NCI-H510A (cell line): ENCODE results near the gene CACNA2D3.
"Not testable (repeated sequence)": the region's sequence is repeated elsewhere in the genome, so short reads cannot be mapped to it uniquely, and the experiment has no call there.

Experiments used
- DNase-seq: peaks from one replicate; lab custom pipeline; 2025; lab: John Stamatoyannopoulos, UW

The CACNA2D3 gene

DNA sequence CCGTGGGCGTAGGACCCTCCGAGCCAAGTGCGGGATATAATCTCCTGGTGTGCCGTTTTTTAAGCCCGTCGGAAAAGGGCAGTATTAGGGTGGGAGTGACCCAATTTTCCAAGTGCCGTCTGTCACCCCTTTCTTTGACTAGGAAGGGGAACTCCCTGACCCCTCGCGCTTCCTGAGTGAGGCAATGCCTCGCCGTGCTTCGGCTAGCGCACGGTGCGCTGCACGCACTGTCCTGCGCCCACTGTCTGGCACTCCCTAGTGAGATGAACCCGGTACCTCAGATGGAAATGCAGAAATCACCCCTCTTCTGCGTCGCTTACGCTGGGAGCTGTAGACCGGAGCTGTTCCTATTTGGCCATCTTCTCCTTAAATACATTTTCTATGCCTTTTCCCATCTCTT lies 342.2 kb downstream of the CACNA2D3 start:
- not testable (repeated sequence) for DNase-seq

DNA sequence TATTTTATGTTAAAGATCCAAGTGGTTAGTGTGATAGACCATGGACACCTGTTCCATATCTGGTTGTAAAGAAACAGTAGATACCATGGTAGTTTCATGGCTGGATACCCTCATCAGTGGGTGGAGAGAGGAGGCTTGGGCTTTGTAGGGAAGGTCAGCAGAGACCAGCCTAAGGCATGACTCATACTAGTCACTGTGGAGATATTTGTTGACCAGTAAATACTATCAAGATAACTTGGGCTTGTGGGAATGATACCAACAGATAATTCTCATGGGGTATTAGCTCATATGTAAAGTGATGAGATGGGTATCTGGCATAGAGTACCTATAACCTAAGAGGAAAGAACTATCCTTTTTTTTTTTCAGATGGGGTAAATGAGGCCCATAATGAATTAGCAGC lies 354.5 kb downstream of the CACNA2D3 start:
- DNase-seq: no peak

DNA sequence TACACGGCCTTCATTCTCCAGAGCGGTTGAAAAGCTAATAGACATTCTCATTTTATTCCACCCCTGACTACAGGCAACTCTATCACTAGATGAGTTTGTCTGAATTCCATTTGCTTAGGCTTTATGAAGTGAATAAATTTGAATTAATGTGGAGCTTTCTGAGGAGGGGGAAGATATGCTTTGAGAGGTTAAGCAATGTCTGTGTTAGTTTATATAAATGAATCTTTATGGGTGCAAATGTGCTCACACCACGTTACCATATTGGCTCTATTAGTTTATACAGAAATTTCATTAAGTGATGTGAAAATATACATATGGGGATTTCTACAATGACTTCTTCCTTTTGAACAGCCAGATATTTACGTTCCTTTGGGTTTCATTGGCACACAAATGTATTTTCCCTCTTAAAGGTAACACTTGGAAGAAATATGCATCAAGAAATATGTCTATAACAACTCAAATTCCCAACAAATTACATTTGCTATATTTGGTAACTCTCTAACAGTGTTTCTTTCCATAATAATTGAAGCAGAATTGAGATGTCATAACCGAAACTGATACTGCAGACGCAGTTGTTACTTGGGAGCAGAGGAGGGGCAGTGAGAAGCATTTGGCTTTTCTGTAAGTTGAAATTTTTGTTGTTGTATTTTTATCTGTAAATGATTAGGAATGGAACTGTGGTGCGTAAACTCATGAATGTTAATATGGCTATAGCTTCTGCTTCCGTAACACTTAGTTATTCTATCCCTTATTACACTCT lies 359.4 kb downstream of the CACNA2D3 start:
- no peak for DNase-seq

DNA sequence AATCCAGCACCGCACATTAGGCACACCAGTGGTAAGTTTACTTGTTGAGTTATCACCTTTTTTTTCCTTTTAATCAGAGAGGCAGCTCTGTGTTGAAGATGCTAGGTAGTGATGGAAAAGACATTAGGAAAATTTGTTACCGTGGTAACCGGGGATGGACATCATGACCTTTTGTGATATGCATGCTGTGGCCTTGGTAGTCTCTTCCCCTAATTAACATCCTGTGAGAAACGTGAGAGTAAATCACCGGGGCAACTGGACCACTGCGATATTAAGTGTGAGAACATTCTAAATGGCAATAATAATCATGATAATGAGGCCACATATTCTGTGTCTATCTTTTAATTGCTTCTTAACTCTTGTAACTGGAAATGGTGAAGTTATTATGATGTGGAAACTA lies 362.0 kb downstream of the CACNA2D3 start:
- no peak for DNase-seq

DNA sequence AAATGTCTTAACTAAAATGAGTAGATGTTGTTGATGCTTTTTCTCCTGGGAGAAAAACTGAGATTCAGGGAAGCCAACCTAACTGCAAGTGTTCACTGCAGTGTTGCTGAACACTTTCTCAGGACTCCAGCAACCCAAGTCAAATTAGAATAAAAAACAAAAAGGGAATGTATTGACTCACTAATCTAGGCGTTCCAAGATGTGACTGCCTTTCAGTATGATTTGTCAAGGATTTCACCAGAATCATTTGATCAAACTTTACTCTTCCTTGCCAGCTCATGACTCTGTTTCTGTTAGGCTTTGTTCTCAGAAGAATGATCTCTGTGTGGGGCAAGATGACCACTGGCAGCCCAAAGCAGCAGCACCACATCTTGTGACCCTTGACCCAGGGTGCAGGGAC lies 364.0 kb downstream of the CACNA2D3 start:
- no peak for DNase-seq

DNA sequence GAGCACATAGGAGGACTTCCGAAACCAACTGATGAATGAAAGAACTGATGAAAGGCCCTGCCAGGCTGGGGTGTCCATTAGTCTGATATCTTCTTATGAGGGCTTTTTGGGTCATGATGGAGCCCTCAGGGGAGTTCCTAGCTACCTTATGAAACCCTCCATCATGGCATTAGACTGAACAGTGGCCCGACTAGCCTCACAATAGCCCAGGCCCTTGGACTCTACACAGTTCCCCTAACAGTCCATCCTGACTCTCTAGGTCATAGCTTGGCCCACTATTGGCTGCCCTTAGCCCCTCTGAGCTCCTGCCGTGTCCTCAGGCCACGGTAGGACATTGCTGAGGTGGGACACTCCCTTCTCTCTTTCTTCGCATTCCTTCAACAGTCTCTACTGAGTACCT lies 365.9 kb downstream of the CACNA2D3 start:
- DNase-seq: no peak

DNA sequence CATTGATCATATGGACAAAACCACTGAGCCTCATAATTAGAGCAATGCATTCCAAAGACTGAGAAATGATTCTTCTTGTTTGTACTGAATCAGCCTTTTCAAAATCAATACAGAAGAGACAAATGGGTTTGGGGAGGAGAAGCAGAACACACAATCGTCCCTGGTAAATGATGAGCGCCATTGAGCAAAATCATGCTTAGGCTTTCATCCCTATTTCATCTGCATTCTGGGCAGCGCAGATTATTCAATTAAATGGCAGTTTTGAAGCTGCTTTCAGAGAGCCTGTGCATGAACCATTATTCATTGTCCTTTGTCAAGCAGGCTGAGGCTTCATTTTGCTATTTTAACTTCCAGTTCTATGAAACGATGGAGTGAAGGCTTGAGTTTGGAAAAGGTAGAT lies 371.9 kb downstream of the CACNA2D3 start:
- DNase-seq: no peak

DNA sequence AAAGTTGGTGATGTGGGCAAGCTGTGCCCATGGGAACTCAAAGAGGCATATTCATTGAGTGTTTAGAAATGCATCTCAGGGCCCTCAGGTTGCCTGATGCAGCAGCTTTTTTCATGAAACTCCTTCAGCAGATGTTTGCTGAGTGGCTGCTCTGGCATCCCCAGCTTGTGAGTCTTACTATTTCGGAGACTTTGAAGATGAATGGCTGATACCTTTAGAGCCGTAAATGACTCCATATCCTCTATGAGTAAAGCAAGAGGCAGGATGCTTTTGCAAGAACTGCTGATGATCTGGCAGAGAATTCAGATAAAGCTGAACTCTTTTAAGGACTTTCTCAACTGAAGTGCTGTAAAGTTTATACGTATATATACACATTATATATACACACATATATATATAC lies 384.3 kb downstream of the CACNA2D3 start:
- no peak for DNase-seq

DNA sequence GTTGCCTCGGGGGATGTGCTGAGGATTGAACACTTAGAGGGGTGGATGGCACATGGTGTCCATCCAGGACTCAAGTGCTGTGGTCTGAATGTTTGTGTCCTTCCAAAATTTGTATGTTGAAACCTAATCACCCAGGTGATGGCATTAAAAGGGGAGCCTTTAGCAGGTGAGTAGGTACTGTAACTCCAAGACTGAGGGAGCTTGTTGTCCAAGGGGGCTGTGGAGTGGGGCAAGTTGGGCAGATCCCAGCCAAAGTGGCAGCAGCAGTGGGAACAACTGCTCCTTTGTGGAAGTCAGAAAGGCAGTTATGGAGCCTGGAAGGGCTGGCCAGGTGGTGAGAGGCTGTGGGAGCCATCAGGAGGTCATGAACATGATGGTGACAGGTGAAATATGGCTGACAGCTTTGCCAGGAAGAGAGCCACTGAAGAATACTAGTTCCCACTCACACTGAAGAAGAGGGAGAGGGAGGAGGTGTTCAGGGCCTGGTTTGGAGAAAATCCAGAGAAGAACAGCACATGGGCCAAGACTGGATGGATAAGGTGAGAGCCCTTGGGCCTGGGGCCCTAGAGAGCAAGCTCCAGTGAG lies 385.6 kb downstream of the CACNA2D3 start:
- no peak for DNase-seq

DNA sequence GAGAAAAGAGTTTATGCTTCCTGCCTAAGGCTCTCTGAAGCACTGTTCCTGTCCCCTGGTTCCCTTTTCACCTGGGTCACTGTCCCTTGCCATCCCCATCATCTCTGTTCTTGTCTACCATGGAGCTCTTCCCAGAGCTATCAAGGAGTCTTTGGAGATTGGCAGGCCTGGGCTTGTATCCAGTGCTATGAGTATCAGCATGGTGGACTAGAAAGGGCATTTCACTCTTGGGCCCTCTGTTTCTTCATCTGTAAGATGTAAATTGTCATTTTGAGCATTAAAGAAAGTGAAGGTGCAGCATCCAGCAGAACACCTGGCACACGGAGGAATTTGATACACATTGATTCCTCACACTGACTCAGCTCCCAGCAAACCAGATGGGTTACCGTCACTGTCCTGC lies 388.2 kb downstream of the CACNA2D3 start:
- no peak for DNase-seq

DNA sequence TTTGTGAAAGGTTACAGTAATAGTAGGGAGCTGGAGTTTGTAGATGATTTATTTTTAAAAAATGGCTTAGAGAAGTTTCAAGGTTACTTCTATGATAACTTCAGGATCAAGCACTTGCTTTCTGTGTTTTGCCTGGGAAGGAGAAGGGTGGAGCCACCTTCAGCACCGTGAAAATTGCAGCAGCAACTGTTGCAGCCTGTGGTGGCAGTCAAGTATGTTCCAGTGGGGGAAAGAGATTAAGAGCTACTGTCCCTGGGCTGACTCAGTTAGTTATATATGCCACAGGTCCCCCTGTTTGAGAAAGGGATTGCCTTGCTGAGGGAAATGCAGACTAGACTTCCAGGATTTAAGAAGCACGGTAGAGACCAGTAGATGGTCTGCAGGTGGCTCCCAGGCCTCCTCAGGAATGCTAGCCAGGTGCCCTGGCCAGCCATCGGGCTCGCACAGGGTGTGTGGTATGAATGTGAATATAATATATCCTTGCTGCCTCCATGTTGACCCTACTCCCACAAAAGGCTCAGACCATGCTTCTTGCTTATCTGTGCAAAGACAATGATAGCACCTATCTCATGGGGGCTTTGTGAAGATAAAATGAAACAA lies 389.5 kb downstream of the CACNA2D3 start:
- DNase-seq: no peak

DNA sequence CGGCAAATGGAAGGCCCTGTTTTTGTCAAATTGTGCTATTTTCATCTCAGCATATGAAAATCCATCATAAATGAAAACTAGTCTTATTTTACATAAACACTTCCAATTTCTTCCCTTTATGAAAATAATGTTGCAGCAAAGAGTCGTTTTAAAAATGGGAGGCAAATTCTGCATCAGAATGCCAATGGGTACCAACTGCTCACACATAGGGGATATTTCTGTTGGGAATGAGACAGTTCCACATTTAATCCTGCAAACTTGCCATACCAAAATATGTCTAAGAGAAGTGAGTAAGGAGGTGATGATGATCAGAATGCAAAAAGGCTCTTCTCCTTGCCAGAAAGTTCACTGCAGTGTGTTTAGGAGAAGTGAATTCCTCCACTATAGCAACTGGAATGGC lies 391.7 kb downstream of the CACNA2D3 start:
- no peak for DNase-seq

DNA sequence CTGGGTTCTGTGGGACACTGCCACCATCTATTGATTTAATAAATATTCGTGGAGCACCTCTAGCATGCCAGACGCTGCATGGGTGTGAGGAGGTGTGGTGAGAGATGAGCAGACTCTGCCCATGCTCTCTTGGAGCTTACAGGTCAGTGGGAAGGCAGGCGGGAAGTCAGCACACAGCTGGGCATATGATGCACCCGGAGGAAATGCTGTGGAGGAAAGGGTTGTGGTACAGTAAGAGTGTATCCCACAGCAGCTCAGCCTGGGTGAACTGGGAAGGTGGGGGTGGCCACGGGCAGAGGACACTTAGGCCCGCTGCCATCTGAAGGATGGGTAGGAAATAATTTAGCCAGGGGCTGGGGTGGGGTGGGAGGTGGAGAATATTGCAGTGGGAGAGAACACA lies 392.1 kb downstream of the CACNA2D3 start:
- no peak for DNase-seq

DNA sequence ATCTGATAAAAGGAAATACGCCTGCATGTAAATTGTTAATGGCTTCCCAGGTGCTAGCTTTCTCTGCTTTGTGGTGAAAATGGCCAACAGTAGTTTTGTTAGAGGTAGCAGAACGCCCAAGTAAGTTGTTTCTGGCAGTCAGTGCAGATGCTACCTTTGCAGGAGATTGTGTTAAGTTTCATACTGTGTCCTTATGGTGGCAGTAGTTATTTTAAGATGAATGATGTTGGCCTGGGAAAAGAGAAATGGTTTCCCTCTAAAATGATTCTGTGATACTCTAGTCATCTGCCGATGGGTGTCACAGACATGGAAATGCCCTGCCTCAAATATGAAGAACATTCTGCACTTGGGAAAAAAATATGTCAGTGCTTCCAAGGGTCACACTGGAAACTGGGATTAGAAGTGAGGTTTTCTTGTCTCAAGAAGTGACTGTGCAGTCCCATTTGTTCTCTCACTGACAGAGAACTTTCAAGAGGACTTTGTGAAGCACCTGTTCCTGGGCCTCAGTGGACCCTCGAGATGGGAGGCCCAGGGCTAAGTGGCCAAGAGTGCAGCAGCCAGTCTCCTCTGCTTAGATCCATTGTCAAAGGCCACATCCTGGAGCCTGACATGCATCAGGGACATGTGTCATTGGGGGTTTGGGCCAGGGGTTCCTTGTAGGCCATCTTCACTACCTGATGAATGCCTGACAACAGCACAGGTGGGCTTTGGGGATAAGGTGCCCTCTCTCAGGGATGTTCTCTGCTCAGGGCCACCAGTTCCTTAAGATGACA lies 393.3 kb downstream of the CACNA2D3 start:
- no peak for DNase-seq

DNA sequence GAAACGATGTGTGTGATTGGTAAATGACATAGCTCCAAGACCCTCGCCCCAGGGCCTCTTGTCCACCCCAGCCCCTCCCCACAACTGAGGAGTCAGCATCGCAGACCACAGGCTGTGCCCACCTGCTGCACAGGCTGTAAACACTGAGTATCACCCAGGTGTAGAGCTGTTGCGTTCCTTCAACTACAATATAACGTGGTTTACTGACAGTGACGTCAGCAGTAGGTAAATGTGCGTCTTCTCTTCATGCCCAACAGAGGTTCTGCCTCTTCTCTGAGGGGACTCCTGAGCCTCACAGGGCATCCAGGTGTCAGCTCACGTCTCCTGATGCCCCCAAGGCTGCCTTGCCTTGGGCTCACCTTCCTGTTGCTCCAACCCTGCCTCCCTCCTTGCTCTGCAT lies 395.1 kb downstream of the CACNA2D3 start:
- DNase-seq: no peak

DNA sequence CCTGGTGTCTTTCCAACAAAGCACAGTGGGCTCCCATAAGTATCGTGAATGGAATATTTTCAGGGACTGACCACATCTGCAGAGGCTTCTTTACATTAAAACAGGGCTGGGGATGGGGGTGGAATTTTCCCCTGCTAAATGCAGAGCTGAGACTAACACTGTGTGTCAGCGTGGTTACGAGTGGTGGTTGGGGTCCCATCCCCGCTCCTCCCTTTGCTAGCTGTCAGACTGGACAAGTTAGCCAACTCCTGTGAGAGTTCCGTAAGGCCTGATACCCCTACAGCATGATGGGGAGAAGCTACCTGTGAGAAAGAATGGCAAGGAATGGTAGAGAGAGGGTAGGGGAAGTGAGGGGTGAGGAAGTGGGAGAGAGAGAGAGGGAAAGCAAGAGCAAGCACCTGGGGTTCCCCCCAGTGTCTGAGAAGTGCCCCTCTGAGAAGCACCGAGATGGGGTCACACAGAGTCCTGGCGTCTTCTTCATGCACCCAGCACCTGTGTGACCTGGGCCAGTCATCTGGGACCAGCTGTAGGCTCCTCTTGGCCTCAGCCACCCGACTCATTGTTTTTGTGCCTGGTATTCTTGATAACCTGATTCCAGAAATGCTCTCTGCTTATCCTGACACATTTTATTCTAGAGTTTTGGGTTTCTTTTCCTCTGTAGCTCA lies 395.8 kb downstream of the CACNA2D3 start:
- DNase-seq: no peak

DNA sequence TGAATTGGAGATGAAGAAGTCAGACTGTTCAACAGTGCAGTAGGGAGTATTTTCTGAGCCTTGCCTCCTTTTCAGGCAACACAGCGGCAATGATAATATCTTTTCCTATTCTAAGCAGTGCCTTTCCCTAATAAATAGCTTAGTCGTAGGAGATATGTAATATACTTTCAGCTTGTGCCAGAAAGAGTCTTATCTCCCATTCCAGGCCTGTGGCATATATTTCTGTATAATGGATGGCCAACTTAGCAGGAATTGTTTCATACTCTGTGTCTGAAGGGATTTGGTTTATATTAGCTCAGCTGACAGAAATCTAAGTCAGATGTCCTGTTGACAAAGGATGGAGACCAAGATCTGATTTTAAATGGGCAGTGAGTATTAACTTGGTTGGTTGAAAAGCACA lies 397.1 kb downstream of the CACNA2D3 start:
- DNase-seq: no peak

DNA sequence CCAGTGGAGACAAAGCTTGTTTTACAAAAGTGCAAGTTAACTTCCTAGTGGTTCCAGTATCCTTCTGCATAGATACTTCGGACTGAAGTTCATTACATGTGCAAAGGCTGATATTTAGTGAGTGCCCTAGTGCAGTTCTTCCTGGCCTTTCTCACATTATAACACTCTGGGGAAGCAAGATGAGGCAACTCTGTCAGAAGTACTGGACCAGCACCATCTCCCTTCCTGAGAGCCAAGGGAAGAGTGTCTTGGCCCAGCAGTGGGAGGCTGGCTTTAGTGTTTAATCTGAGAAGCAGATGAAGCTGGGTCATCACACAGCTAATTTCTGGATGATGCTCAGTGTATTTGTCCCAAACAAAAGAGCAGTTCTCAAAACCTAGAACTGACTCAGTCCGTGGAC lies 397.7 kb downstream of the CACNA2D3 start:
- no peak for DNase-seq

DNA sequence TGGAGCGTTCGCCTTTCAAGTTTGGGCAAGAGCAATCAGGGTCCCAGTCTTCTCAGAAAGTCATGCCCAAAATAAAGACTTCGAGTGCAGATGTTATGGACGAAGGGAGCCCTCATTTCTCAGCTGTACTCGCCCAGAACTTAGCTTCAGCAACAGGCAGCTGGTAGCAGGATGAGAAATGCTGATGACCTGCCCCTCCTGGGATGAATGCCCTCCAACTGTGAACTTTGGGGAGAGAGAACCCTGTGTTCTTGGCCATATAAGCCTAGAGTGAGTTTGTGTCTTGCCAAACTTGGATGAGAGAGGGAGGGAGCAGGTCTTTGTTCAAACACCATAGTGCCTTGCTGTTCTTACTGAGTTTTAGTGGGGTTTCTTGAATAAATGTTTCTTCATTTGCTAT lies 405.2 kb downstream of the CACNA2D3 start:
- DNase-seq: no peak

DNA sequence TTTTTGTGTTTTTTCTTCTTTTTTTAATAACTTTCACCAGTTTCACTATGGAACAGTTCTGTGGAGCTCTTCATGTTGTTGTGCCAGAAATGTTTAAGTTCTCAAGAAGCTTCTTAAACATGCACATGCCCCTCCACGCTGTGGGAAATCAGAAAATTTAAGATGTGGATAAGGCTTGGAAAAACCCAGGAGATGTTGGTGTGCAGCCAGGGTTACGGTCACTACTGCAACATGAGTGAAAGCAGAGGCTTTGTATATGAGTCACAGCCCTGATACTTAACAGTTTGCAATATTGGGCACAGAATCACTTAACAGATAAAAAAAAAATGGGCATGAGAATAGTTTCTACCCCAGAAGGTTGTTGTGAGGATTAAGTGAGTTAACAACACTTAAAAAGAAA lies 405.6 kb downstream of the CACNA2D3 start:
- DNase-seq: no peak

DNA sequence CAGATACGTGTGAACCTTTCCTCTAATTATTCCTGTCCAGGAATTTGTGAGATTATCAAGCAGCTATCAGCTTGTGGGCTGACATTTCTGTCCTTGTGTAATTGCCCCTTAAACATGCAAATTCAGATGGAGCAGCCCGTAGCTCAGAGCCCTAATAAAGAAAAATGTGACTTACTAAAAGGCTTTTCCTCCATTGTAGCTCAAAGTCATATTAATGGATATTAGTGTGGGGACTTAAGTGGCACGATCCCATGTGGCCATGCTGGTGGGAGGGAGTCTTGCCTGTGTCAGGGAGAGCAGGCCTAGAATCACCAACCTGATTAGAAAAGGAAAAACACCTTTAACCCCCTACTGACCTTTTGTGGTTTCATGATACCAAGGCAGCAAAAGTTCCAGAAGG lies 406.3 kb downstream of the CACNA2D3 start:
- DNase-seq: no peak

DNA sequence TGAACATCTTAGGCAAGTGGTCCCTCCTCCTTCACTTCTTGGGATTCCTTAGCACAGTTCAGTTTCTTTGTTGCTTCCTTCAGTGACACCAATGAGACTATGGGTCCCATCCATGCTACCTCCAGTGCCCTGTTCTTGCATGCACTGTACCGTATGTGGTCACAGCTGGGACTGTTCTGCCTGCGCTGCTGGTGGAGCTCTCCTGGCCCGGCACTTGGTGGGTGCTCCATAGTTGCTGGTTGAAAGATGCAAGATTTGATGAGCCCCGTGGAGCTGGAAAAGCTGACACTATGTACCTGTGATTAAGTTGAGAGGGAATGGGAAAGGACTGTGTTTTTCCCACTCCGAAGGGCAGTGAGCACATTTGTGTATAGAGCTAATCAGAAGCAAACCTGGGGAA lies 407.7 kb downstream of the CACNA2D3 start:
- no peak for DNase-seq
